Mesothelial cell of epicardium (in vitro differentiated cells): ENCODE results near the gene CDR2. TPM values are rescaled to one million over a fixed set of nuclear protein-coding genes. Genes with fewer than 3 reads are reported as not detected.

Source experiments
- DNase-seq, 2 experiments: peaks; one replicate each; pipeline ENCODE4 v3.0.0; 2021; ENCODE audit warnings: low spot score in 2 of 2; ENCODE audit not compliant: unreplicated experiment in 2 of 2
- H3K27ac Mint-ChIP-seq: 2 replicates; pipeline ENCODE4 v1.8.0; 2021; ENCODE audit warnings: mixed read lengths
- H3K27me3 Mint-ChIP-seq: 2 replicates; pipeline ENCODE4 v1.8.0; 2021; ENCODE audit warnings: low read depth, mixed read lengths
- H3K36me3 Mint-ChIP-seq: 2 replicates; pipeline ENCODE4 v1.8.0; 2021; ENCODE audit warnings: mixed read lengths
- H3K4me1 Mint-ChIP-seq: 2 replicates; pipeline ENCODE4 v1.8.0; 2021; ENCODE audit warnings: mixed read lengths
- H3K4me3 Mint-ChIP-seq: 2 replicates; pipeline ENCODE4 v1.8.0; 2021; ENCODE audit warnings: mild to moderate bottlenecking, moderate library complexity, mixed read lengths
- H3K9me3 Mint-ChIP-seq: 2 replicates; pipeline ENCODE4 v1.8.0; 2021; ENCODE audit warnings: mixed read lengths
- total RNA-seq: library from RNA; stranded (reverse); gene quantifications from 3 replicates; pipeline ENCODE4 v1.2.1, GENCODE V29; 2021
- TF ChIP-seq, protein P1 (sequence below): fragments of 200-600 bp; sonication (generic); IDR thresholded peaks from one replicate; pipeline ENCODE4 v1.5.0; 2021; ENCODE audit warnings: antibody characterized with exemption; ENCODE audit not compliant: unreplicated experiment

The CDR2 gene
- 26.3 to 33.0 TPM (median 27.3 TPM) in 3 replicates for total RNA-seq

GRCh38 chr16:22374311-22375116, at the start of gene CDR2:
CDR2 (minus strand) TSS chr16:22374619; CDS start chr16:22374309, 310 bp downstream.
- peak within 1 kb of the TSS; percentile 96 for H3K27ac Mint-ChIP-seq

GRCh38 chr16:22423716-22424115, 49.3 kb upstream of the CDR2 start:
- Mint-ChIP-seq H3K4me1 (no peaks in the 10 kb centered on the region), H3K27me3 (no peaks in the 10 kb centered on the region), H3K27ac (no peak overlapping the region), H3K4me3 (no peak overlapping the region), H3K36me3 (peaks cover 35% of the 10 kb centered on the region), H3K9me3 (no peaks in the 10 kb centered on the region)
- TF ChIP-seq, protein P1, sequence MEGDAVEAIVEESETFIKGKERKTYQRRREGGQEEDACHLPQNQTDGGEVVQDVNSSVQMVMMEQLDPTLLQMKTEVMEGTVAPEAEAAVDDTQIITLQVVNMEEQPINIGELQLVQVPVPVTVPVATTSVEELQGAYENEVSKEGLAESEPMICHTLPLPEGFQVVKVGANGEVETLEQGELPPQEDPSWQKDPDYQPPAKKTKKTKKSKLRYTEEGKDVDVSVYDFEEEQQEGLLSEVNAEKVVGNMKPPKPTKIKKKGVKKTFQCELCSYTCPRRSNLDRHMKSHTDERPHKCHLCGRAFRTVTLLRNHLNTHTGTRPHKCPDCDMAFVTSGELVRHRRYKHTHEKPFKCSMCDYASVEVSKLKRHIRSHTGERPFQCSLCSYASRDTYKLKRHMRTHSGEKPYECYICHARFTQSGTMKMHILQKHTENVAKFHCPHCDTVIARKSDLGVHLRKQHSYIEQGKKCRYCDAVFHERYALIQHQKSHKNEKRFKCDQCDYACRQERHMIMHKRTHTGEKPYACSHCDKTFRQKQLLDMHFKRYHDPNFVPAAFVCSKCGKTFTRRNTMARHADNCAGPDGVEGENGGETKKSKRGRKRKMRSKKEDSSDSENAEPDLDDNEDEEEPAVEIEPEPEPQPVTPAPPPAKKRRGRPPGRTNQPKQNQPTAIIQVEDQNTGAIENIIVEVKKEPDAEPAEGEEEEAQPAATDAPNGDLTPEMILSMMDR = no peak
- no peak for DNase-seq

More at GRCh38 chr16:22374311-22375116, at the start of gene CDR2:
- Mint-ChIP-seq H3K9me3 (no peaks in the 10 kb centered on the region), H3K36me3 (no peaks in the 10 kb centered on the region), H3K4me3 (peak within 1 kb of the TSS; percentile 95), H3K4me1 (peaks cover 34% of the 10 kb centered on the region), H3K27me3 (no peaks in the 10 kb centered on the region)
- peak; percentile 98 to 99 for DNase-seq
- TF ChIP-seq, protein P1 = no peak

DNA sequence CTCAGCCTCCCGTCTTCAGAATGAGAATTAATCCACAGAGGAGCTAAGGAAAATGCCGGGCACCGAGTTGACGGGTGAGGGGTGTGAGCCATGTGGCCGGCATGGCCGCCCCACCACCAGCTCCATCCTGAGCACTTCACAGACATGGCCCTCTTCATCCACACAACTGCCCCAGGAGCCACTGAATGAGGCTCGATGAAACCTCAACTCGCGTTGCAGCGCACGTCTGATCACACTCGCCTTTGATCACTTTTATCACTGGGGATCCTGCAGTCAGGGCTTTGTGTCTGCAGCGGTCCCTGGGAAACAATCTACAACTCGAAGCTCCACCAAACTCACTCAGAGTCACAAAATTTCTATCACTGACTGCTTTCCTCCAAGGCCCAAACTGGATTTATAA, 46.7 kb upstream of the CDR2 start:
- DNase-seq = no peak
- Mint-ChIP-seq H3K27me3 (no peaks in the 10 kb centered on the region), H3K36me3 (peaks cover 39% of the 10 kb centered on the region), H3K4me3 (no peak overlapping the region), H3K4me1 (no peaks in the 10 kb centered on the region), H3K9me3 (no peaks in the 10 kb centered on the region), H3K27ac (no peak overlapping the region)
- TF ChIP-seq, protein P1 = no peak

DNA sequence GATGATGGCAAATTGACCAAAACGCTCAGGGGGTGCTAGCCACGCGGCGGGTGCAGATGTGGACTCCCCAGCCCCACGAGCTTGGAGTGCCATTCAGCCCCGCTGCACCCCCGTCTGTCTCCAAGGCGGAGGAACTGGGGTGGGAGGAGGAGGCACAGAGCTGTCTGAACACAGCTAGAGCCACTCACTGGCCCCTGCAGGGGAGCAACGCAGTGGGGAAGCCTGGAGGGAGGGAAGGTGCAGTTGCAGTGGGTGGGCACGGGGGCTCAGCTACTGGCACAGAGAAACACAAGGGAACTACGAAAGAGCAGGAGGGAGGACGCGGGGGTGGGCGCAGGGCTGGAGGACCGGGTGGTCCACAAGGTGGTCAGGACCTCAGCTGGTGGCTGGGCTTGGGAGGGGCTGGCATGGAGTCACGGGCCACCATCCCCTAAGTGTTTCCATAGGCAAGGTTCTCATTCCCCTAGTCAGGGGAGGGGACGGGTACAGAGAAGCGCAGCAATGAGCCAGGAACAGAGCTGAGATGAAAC, 46.3 kb upstream of the CDR2 start:
- no peak overlapping the region for H3K4me3 Mint-ChIP-seq
- no peaks in the 10 kb centered on the region for H3K4me1 Mint-ChIP-seq
- no peaks in the 10 kb centered on the region for H3K27me3 Mint-ChIP-seq
- no peak overlapping the region for H3K27ac Mint-ChIP-seq
- peaks cover 41% of the 10 kb centered on the region for H3K36me3 Mint-ChIP-seq
- TF ChIP-seq, protein P1 = no peak
- H3K9me3 Mint-ChIP-seq = no peaks in the 10 kb centered on the region
- no peak for DNase-seq

GRCh38 chr16:22419908-22420307, 45.5 kb upstream of the CDR2 start:
- Mint-ChIP-seq H3K27me3 (no peaks in the 10 kb centered on the region), H3K4me1 (no peaks in the 10 kb centered on the region), H3K36me3 (peaks cover 40% of the 10 kb centered on the region), H3K4me3 (no peak overlapping the region), H3K9me3 (no peaks in the 10 kb centered on the region), H3K27ac (no peak overlapping the region)
- DNase-seq = no peak
- TF ChIP-seq, protein P1 = no peak
